ENCODE data around the gene PRKCZ.

The PRKCZ gene

DNA sequence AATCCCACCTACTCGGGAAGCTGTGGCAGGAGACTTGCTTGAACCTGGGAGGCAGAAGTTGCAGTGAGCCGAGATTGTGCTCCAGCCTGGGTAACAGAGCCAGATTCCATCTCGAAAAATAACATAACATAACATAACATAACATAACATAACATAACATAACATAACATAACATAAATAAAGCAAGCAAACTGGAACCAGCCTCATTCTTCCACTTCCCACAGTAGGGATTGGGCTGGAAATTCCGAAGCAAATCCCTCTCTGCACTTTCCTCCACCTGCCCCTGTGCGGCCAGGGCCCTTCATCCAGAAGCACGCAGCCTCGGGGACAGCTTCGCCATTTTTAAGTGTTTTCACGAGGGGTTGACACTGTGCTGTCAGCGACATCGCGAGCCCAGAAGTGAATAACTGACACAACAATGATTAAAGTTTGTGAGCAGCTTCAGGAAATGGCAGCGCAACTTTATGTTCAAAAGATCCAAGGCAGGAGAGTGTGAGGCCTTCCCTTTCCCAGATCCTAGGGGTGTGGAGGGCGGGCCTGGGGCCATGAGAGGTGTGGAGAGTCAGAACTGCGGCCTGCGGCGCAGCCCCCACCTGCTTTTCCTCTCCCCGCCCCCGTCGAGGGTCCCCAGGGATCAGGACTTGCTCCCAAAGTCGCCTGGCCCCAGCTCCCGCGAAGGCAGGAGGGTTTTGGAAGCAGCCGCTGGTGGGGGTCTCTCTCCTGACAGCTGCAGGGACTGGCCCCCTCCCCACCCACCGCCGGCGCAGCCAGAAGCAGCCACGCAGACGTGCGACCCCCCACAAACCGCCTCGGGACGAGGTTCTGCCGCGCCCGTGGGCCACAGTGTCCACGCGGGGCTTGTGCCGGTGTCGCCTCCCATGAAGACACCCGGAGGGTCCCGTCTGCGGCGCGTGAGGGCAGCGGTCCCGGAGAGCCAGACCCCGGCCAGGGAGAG, 31.7 kb upstream of the PRKCZ start:
- Histone ChIP-seq H3K9me3 (no peaks in the 10 kb centered on the region), H3K36me3 (no peaks in the 10 kb centered on the region), H3K27me3 (peaks cover 96% of the 10 kb centered on the region), H3K4me1 (ENCODE audit: control insufficient read depth in 1 of 2, insufficient read depth in 1 of 2, low read depth in 1 of 2, low read length in 1 of 2) (no peaks in the 10 kb centered on the region), H3K4me3 (ENCODE audit: low read depth in 1 of 2, low read length in 1 of 2) (no peak overlapping the region), H3K27ac (no peak overlapping the region)
- TF ChIP-seq, protein P1, sequence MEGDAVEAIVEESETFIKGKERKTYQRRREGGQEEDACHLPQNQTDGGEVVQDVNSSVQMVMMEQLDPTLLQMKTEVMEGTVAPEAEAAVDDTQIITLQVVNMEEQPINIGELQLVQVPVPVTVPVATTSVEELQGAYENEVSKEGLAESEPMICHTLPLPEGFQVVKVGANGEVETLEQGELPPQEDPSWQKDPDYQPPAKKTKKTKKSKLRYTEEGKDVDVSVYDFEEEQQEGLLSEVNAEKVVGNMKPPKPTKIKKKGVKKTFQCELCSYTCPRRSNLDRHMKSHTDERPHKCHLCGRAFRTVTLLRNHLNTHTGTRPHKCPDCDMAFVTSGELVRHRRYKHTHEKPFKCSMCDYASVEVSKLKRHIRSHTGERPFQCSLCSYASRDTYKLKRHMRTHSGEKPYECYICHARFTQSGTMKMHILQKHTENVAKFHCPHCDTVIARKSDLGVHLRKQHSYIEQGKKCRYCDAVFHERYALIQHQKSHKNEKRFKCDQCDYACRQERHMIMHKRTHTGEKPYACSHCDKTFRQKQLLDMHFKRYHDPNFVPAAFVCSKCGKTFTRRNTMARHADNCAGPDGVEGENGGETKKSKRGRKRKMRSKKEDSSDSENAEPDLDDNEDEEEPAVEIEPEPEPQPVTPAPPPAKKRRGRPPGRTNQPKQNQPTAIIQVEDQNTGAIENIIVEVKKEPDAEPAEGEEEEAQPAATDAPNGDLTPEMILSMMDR (IDR thresholded peaks at IDR 0.05), result no peak

DNA sequence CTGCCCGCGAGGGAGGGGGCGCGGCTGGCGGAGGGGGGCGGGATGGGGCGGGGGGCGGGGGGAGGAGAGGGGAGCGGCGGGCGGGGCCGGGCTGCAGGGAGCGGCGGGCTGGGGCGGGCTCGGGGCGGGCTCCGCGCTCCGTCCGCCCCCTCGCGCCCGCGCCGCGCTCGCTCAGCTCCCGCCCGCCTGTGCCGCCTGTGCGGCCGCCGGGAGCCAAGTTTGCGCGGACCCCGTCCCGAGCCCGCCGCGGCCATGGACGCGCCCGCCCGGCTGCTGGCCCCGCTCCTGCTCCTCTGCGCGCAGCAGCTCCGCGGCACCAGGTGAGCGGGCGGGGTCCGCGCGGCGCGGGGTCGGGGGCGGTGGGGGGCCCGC, 31.1 kb upstream of the PRKCZ start, which contains the start of gene GABRD:
Gene GABRD (plus strand): TSS at position 174 of the 372 bp plus-strand sequence. CDS start 79 bp downstream, at position 253.
- Histone ChIP-seq H3K36me3 (no peaks in the 10 kb centered on the region), H3K27ac (no peak within 1 kb of the TSS), H3K27me3 (peaks cover 95% of the 10 kb centered on the region), H3K9me3 (no peaks in the 10 kb centered on the region), H3K4me1 (ENCODE audit: control insufficient read depth in 1 of 2, insufficient read depth in 1 of 2, low read depth in 1 of 2, low read length in 1 of 2) (no peaks in the 10 kb centered on the region), H3K4me3 (ENCODE audit: low read depth in 1 of 2, low read length in 1 of 2) (no peak within 1 kb of the TSS)
- TF ChIP-seq, protein P1 (IDR thresholded peaks at IDR 0.05), result no peak

DNA sequence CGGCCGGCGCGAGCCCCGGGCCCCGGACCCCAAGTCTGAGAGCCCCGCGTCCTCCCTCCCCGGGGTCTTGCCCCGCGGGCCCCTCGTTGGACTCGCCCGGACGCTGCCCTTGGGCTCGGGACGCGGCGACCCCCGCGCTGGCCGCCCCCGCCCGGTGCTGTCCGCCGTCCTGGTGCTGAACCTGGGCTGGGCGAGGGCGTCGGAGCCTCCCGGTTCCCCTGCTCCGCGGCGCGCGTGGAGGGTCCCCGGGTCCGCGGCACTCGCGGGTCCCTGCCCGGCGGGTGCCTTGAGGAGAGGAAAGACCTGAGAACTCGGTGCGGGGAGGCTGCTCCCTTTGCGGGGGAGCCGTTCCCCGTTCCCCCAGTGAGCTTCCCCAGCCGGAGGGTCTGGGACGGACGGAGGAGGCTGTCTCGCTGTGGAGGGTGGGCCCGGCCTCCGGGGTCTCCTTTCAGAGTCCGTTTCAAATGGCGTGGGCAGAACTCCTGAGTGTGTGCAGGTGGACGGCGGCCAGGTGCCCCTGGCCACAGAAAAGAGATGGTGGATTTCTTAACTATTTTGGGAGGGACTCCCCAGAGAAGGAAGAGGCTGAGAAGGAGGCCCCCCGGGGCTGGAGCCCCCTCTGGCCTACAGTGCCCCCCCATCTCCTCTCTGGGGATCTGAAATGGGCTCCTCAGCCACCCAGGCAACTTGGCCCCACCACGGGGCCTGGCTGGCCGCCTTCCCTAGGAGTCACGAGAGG, 30.5 kb upstream of the PRKCZ start:
- H3K4me1 ChIP-seq (ENCODE audit: control insufficient read depth in 1 of 2, insufficient read depth in 1 of 2, low read depth in 1 of 2, low read length in 1 of 2), result no peaks in the 10 kb centered on the region
- H3K4me3 ChIP-seq (ENCODE audit: low read depth in 1 of 2, low read length in 1 of 2), result no peak overlapping the region
- H3K9me3 ChIP-seq, result no peaks in the 10 kb centered on the region
- TF ChIP-seq, protein P1 (IDR thresholded peaks at IDR 0.05), result no peak
- peaks cover 95% of the 10 kb centered on the region for H3K27me3 ChIP-seq
- H3K27ac ChIP-seq, result no peak overlapping the region
- no peaks in the 10 kb centered on the region for H3K36me3 ChIP-seq

DNA sequence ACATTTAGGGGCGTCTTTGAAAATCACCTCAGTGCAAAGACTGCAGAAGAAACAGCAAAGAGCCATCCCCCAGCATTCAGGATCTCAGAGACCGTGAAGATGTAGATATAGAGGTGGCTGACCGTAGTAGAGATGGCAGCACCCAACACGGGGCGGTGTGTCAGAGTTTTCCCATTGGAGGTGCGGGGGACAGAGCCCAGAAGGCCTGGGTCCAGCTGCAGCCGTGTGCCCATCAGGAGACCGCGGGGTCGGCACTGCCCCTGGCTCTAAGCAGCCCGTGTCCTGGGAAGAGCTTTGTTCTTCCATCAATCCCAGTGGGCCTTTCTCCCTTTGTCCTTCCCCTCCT, 29.9 kb upstream of the PRKCZ start:
- TF ChIP-seq, protein P1 (IDR thresholded peaks at IDR 0.05), result no peak
- H3K4me3 ChIP-seq (ENCODE audit: low read depth in 1 of 2, low read length in 1 of 2), result no peak overlapping the region
- H3K36me3 ChIP-seq, result no peaks in the 10 kb centered on the region
- H3K9me3 ChIP-seq, result no peaks in the 10 kb centered on the region
- H3K27me3 ChIP-seq, result peaks cover 95% of the 10 kb centered on the region
- no peak overlapping the region for H3K27ac ChIP-seq
- peaks cover 0 to under 1% of the 10 kb centered on the region in 2 experiments for H3K4me1 ChIP-seq (ENCODE audit: control insufficient read depth in 1 of 2, insufficient read depth in 1 of 2, low read depth in 1 of 2, low read length in 1 of 2)

DNA sequence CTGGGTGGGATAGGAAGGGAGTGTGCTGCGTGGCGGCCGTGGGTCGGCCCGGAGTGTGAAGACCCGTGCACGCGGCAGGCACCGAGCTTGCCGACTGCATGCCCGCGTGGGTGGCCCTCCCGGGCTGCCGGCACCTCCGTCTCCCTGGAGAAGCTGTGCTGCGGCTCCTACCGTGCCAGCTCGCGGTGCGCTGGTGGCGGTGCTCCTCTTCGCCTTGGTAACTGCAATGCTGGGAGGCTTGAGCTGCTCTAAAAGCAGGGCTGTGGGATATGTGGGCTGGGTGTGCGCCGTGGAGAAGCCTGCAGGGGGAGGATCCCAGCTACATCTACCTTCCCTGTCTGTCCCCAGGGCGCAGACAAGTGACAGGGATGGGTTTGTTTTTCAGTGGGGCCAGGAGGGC, 28.7 kb upstream of the PRKCZ start:
- Histone ChIP-seq H3K4me3 (ENCODE audit: low read depth in 1 of 2, low read length in 1 of 2) (no peak overlapping the region), H3K9me3 (no peaks in the 10 kb centered on the region), H3K27ac (no peak overlapping the region), H3K36me3 (no peaks in the 10 kb centered on the region), H3K27me3 (peaks cover 92% of the 10 kb centered on the region), H3K4me1 (ENCODE audit: control insufficient read depth in 1 of 2, insufficient read depth in 1 of 2, low read depth in 1 of 2, low read length in 1 of 2) (peaks cover 0 to 8% of the 10 kb centered on the region in 2 experiments)
- TF ChIP-seq, protein P1 (IDR thresholded peaks at IDR 0.05), result no peak
